Measurements from ENCODE around the gene TMEM106B. TPM values are rescaled to one million over a fixed set of nuclear protein-coding genes. Genes with fewer than 3 reads are reported as not detected.
"Not testable (repeated sequence)": the region's sequence is repeated elsewhere in the genome, so short reads cannot be mapped to it uniquely, and the experiment has no call there.

TMEM106B gene
- total RNA-seq, 3 donors from 2014 or later = 21.8 to 25.4 (median 22.1) TPM

DNA sequence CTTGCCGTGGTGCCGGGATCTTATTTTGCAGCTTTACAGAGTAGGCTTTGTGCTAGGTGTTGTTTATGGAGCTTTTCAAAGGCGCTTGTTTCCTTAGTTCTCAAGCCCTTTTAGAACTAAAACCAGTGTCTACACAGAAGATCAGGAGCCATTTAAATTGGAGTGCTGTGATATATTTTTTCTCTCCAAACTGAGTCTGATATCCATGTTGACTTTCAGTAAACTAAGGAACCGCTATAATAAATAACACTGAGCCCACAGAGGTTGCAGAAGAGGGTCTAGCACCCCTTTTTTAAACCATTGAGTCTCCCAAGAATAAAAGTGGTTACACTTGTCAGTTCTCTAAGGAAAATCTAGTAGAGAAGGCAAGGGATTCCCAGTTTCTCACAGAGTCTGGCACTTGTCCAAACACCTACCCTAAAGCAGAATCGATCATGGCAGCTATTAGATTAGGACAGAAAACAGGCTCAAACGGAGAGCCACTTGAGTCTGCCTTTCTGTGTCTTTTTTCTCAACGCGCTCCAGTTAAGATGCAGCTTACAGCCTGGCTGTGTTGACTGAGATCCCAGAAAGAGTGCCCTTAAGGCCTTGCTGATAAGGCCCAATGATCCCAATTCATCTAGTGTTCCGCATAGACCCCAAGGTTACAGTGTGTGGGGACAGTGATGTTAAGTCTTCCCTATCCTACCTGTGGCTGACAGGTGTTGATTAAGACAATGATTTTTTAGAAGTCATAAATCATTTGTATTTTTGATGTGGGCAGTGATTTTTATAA lies 804 bp downstream of the TMEM106B start:
- ATAC-seq = no peak
- Mint-ChIP-seq H3K4me3 (peak overlapping the region; percentile 88), H3K9me3 (no peaks in the 10 kb centered on the region), H3K4me1 (ENCODE audit: low read depth) (peaks cover 43% of the 10 kb centered on the region), H3K27me3 (ENCODE audit: low read depth) (no peaks in the 10 kb centered on the region), H3K36me3 (ENCODE audit: insufficient read depth) (peaks cover 21% of the 10 kb centered on the region)
- DNase-seq = no peak

DNA sequence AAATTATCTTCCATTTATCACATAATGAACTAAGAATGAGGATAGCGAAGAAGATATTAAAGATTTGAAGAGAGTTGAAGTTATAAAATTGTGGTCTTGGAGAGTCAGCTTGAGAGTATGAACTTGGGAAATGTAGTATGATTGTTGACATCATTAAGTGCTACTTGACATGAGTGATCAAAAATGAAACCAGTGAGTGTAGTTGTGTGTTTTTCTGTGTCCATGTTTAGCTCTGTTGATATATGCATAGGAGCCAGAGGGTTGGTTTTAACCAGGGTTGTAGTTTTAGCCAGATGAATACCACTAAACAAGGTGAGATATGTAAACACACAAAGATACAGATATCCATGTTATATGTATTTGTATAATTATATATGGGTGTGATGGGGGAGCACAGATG lies 6.2 kb downstream of the TMEM106B start:
- Mint-ChIP-seq H3K4me1 (ENCODE audit: low read depth) (peaks cover 56% of the 10 kb centered on the region), H3K9me3 (no peaks in the 10 kb centered on the region), H3K27me3 (ENCODE audit: low read depth) (no peaks in the 10 kb centered on the region), H3K4me3 (no peak overlapping the region), H3K36me3 (ENCODE audit: insufficient read depth) (peaks cover 48% of the 10 kb centered on the region)
- no peak for DNase-seq
- no peak for ATAC-seq

DNA sequence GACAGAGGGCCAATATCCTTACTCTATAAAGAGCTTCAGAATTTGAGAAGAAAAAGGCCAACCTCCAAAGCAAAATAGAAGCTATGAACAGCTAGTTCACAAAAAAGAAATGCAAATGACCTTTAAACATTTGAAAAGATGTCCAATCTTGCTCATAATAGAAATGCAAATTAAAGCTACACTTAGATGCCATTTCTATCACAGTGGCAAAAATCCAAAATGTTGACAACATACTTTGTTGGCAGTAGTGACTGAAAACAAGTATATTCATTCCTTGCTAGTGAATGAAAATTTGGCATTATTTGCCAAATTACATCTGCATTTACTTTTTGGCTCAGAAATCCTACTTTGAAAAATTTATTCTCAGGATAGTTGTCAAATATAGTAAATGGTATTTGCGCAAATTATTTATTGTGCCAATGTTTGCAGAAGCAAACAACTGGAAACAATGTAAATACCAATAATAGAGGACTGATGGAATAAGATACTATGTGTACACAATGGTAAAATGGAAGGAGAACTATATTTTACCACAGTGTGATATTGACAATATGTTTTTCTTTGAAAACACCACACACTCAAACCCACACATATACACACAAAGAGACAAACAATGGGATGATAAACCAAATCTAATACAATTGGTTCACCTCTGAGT lies 9.4 kb downstream of the TMEM106B start:
- peaks cover 59% of the 10 kb centered on the region for H3K4me1 Mint-ChIP-seq (ENCODE audit: low read depth)
- no peak overlapping the region for H3K4me3 Mint-ChIP-seq
- H3K36me3 Mint-ChIP-seq (ENCODE audit: insufficient read depth) = peaks cover 49% of the 10 kb centered on the region
- no peak for ATAC-seq
- H3K9me3 Mint-ChIP-seq = no peaks in the 10 kb centered on the region
- H3K27me3 Mint-ChIP-seq (ENCODE audit: low read depth) = no peaks in the 10 kb centered on the region
- no peak for DNase-seq

DNA sequence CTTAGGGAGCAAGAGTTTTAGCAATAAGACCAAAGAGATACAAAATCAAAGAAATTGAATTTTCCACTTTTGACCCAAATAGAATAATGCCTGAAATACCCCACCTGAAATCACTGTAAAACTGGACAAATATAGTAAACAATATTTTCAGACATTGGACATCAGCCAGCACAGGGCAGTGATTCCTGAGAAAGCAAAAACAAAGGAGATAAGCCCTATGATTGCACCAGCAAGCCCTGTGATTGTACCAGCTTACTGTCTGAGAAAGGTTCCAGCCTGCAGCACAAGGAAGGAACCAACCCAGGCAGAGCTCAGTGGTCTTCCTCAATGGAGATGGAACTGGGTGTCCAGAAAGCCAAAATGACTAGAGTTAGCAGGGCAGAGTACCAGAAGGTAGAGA lies 10.3 kb downstream of the TMEM106B start:
- DNase-seq (no peak), ATAC-seq (no peak)
- Mint-ChIP-seq H3K4me3 (no peak overlapping the region), H3K4me1 (ENCODE audit: low read depth) (peaks cover 64% of the 10 kb centered on the region), H3K27me3 (ENCODE audit: low read depth) (no peaks in the 10 kb centered on the region), H3K9me3 (no peaks in the 10 kb centered on the region), H3K36me3 (ENCODE audit: insufficient read depth) (peaks cover 50% of the 10 kb centered on the region)

DNA sequence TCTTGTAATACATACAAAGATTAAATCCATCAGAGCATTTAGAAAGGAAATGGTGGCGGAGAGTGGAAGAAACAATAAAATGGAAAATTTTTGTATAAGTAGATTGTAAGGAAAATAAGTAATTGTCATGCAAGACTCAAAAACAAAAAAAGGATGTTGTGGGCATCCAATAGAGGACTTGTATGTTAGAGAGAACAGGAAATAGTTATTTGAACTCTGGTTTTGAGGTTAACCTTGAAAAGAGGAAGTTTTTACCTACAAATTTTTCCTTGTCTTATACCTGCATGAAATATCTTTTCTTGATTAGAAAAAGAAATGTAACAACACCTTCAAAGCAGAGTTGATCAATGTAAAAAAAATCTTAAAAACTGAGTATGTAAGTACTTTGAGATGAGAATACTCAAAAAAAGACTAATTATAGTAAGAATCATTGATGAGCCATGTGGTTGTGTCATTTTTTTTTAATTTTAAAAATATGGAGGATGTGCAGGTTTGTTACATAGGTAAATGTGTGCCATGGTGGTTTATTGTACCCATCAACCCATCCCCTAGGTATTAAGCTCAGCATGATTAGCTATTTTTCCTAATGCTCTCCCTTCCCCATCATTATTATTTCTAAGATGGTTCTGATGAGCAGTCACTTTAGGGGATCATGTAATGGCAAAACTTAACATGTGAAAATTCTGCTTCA lies 11.9 kb downstream of the TMEM106B start:
- Mint-ChIP-seq H3K4me3 (peak overlapping the region; percentile 42), H3K27me3 (ENCODE audit: low read depth) (no peaks in the 10 kb centered on the region), H3K4me1 (ENCODE audit: low read depth) (peaks cover 56% of the 10 kb centered on the region), H3K9me3 (no peaks in the 10 kb centered on the region), H3K36me3 (ENCODE audit: insufficient read depth) (peaks cover 39% of the 10 kb centered on the region)
- DNase-seq (no peak), ATAC-seq (no peak)

DNA sequence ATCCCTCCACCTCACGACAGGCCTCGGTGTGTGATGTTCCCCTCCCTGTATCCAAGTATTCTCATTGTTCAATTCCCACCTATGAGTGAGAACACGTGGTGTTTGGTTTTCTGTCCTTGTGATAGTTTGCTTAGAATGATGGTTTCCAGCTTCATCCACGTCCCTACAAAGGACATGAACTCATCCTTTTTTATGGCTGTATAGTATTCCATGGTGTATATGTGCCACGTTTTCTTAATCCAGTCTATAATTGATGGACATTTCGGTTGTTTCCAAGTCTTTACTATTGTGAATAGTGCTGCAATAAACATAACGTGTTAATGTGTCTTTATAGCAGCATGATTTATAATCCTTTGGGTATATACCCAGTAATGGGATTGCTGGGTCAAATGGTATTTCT lies 13.9 kb downstream of the TMEM106B start:
- H3K9me3 Mint-ChIP-seq; DNase-seq; H3K27me3 Mint-ChIP-seq (ENCODE audit: low read depth); ATAC-seq; H3K4me3 Mint-ChIP-seq: not testable (repeated sequence)
- peaks cover 27% of the 10 kb centered on the region for H3K36me3 Mint-ChIP-seq (ENCODE audit: insufficient read depth)
- peaks cover 51% of the 10 kb centered on the region for H3K4me1 Mint-ChIP-seq (ENCODE audit: low read depth)

DNA sequence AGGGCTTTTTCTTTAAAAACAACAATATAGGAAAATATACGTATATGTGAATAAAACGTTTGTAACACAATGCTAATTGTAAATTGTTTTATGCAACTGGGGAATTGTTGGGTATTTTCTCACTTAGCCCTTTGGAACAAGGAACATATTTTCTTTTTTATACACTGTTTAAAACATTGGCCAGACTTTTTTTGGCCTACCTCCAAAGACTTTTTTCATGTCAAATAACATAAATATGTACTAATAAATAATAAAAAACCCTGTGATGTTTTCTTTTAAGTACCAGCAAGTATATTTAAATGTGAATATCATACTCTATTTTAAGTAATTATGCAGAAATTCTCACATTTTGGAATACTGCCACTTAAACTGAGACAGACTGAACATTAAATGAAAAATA lies 15.7 kb downstream of the TMEM106B start:
- ATAC-seq (no peak), DNase-seq (no peak)
- Mint-ChIP-seq H3K4me3 (no peak overlapping the region), H3K4me1 (ENCODE audit: low read depth) (peaks cover 38% of the 10 kb centered on the region), H3K9me3 (no peaks in the 10 kb centered on the region), H3K36me3 (ENCODE audit: insufficient read depth) (peaks cover 21% of the 10 kb centered on the region), H3K27me3 (ENCODE audit: low read depth) (no peaks in the 10 kb centered on the region)

DNA sequence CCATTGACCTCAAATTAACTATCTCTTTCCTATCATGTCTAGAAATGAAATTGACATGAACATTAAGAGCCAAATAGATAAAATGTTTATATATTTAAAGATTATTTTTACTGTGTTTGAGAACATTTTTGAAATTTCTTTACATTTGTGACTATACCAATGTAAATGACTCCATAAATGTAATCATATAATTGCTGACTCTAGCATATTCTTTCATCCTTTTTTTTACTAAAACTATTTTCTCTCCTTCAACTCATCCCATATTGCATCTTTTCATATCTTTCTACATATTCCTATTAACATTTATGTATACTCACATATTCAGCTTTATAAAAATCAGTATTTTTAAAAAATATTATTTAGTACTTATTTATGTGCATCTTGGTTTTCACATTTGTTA lies 16.9 kb downstream of the TMEM106B start:
- H3K4me3 Mint-ChIP-seq = no peak overlapping the region
- DNase-seq (no peak), ATAC-seq (no peak)
- no peaks in the 10 kb centered on the region for H3K9me3 Mint-ChIP-seq
- H3K27me3 Mint-ChIP-seq (ENCODE audit: low read depth) = no peaks in the 10 kb centered on the region
- peaks cover 27% of the 10 kb centered on the region for H3K4me1 Mint-ChIP-seq (ENCODE audit: low read depth)
- peaks cover 21% of the 10 kb centered on the region for H3K36me3 Mint-ChIP-seq (ENCODE audit: insufficient read depth)

DNA sequence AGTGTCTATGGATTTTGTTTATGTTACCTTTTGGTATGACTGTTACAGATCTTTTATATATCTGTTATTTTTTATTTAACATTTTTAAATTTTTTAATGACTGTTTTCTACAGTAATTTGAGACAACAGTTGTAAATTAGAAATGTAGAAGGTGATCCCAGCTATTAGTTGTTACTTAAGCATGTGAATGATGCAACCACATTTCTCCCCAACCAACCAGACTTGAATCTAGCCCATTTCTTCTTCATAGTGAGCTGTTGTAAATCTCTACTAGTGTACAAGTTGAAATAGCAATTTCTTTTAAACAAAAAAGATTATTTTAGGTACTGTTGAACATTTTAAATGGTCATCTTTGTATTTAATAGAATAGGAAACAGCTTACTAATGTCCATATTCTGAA lies 18.0 kb downstream of the TMEM106B start:
- no peak overlapping the region for H3K4me3 Mint-ChIP-seq
- DNase-seq (no peak), ATAC-seq (no peak)
- H3K4me1 Mint-ChIP-seq (ENCODE audit: low read depth) = peaks cover 18% of the 10 kb centered on the region
- no peaks in the 10 kb centered on the region for H3K27me3 Mint-ChIP-seq (ENCODE audit: low read depth)
- H3K36me3 Mint-ChIP-seq (ENCODE audit: insufficient read depth) = peaks cover 24% of the 10 kb centered on the region
- H3K9me3 Mint-ChIP-seq = no peaks in the 10 kb centered on the region

DNA sequence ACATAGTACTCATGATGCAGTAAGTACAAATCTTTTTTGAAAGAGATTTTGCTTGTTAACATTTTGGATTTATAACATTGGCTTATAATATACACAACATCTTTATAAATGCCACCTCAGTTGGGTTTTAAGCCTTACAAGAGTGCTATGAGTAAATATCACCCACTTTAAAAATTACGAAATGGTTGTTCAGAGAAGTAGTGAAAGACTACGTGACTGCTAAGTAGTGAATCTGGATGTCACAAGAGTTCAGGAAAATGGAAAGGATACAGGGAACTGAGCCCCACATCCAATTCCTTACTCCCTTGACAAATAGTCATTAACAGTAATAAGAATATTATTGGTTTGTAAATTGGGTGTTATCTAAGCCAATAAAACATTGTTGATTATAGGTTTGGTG lies 20.0 kb downstream of the TMEM106B start:
- Mint-ChIP-seq H3K4me1 (ENCODE audit: low read depth) (peaks cover 5% of the 10 kb centered on the region), H3K27me3 (ENCODE audit: low read depth) (no peaks in the 10 kb centered on the region), H3K36me3 (ENCODE audit: insufficient read depth) (peaks cover 17% of the 10 kb centered on the region), H3K9me3 (no peaks in the 10 kb centered on the region), H3K4me3 (no peak overlapping the region)
- ATAC-seq (no peak), DNase-seq (no peak)

DNA sequence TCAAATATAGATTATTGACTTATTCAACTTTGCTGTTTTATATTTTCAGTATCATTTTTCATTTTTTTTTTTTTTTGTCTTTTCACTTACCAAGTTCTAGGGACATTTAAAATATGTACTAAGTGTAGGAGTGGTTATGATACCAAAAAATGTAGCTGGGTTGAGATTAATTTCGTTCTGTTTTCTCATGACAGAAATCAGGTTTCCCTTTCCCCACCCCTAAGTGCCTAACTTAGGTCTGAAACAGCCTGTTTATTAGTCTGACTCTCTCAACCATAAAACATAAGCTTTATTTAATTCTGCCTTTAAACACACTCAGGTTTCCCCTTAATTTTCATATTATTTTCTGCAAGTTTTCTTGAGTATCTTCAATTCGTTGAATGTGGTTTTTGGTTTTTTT lies 22.1 kb downstream of the TMEM106B start:
- no peak for DNase-seq
- Mint-ChIP-seq H3K36me3 (ENCODE audit: insufficient read depth) (peaks cover 20% of the 10 kb centered on the region), H3K9me3 (peaks cover under 1% of the 10 kb centered on the region), H3K27me3 (ENCODE audit: low read depth) (no peaks in the 10 kb centered on the region), H3K4me1 (ENCODE audit: low read depth) (no peaks in the 10 kb centered on the region), H3K4me3 (no peak overlapping the region)
- no peak for ATAC-seq

DNA sequence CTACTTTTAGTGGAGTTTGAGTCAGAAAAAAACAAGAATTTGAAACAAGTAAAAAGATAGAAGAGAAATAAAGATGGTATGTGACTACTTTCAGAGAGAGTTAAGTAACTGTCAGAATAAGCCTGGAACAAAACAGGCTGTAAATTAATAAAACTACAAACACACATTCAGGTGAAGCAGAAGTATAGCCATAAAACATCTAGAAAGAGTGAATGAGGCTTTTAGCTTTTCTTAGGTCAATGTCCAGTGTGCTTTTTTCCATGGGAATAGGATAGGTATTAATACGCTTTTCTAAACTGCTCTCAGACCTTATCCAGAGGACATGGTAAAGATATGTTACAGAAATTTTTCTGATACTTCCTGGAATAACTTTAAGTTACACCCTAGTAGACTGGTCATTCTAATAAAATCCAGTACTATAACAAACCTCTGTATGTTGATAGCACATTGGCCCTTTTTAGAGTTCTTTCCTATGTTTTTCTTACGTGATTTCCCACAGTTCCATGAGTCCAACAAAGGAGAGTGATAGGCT lies 23.3 kb downstream of the TMEM106B start:
- Mint-ChIP-seq H3K27me3 (ENCODE audit: low read depth) (no peaks in the 10 kb centered on the region), H3K9me3 (peaks cover 6% of the 10 kb centered on the region), H3K4me1 (ENCODE audit: low read depth) (peaks cover 3% of the 10 kb centered on the region), H3K4me3 (no peak overlapping the region), H3K36me3 (ENCODE audit: insufficient read depth) (peaks cover 30% of the 10 kb centered on the region)
- no peak for DNase-seq
- no peak for ATAC-seq

DNA sequence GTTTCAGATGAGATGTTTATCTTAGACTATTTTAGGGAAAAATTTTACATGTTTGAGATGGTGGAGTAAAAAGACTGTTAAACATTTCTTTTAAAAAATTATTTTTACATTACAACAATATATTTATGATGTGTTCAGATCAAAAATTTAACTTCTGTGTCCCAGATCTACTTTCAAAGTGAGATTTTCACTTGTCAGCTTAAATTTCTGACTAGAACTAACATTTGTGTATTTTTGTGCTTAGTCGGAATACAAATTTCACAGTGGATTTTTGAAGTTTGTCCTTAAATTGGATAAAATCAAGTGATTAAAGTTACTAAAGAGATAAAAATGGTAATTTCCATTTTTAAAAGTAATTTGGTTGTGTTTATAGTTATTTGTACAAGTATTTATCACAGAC lies 24.9 kb downstream of the TMEM106B start:
- Mint-ChIP-seq H3K4me3 (no peak overlapping the region), H3K4me1 (ENCODE audit: low read depth) (peaks cover 16% of the 10 kb centered on the region), H3K9me3 (peaks cover 6% of the 10 kb centered on the region), H3K27me3 (ENCODE audit: low read depth) (no peaks in the 10 kb centered on the region), H3K36me3 (ENCODE audit: insufficient read depth) (peaks cover 37% of the 10 kb centered on the region)
- DNase-seq (no peak), ATAC-seq (no peak)

DNA sequence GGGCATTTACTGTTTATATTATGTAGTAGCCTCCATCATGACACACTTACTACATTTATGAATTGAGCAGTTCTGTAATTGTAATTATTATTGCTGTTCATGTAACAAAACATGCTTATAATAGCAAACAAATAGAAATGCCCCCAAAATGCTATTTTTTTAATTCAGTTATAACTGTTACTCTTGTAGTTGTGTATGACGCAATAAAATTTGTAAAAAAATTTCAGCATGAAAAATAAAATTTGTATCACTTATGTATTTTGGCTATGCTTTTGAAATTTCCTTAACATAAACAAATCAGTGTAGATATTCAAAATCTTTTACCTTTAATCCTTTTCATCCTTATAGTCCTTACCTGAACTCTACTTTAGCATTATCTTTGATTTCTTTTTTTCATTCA lies 25.9 kb downstream of the TMEM106B start:
- ATAC-seq (no peak), DNase-seq (no peak)
- Mint-ChIP-seq H3K9me3 (peaks cover 6% of the 10 kb centered on the region), H3K4me3 (no peak overlapping the region), H3K27me3 (ENCODE audit: low read depth) (no peaks in the 10 kb centered on the region), H3K36me3 (ENCODE audit: insufficient read depth) (peaks cover 43% of the 10 kb centered on the region), H3K4me1 (ENCODE audit: low read depth) (peaks cover 16% of the 10 kb centered on the region)
